Measurements from ENCODE around the gene SEPTIN11.

SEPTIN11 gene

DNA sequence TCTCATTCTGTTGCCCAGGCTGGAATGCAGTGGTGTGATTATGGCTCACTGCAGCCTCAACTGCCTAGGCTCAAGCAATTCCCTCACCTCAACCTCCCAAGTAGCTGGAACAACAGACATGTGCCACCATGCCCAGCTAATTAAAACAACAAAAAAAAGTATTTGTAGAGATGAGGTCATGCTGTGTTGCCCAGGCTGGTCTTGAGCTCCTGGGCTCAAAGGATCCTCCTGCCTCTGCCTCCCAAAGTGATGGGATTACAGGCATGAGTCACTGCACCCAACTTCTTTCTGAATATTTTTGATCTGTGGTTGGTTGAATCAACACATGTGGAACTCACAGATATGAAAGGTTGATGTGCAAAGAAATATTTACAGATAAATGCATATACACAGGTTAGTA is 18.5 kb upstream of the SEPTIN11 start (continued):
- TF ChIP-seq, protein P1, sequence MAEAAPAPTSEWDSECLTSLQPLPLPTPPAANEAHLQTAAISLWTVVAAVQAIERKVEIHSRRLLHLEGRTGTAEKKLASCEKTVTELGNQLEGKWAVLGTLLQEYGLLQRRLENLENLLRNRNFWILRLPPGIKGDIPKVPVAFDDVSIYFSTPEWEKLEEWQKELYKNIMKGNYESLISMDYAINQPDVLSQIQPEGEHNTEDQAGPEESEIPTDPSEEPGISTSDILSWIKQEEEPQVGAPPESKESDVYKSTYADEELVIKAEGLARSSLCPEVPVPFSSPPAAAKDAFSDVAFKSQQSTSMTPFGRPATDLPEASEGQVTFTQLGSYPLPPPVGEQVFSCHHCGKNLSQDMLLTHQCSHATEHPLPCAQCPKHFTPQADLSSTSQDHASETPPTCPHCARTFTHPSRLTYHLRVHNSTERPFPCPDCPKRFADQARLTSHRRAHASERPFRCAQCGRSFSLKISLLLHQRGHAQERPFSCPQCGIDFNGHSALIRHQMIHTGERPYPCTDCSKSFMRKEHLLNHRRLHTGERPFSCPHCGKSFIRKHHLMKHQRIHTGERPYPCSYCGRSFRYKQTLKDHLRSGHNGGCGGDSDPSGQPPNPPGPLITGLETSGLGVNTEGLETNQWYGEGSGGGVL (tag by site-specific recombination; IDR thresholded peaks at IDR 0.05): 0 out of 2 replicates have a peak, but pooled peaks have one; percentile 18
- TF ChIP-seq, protein P2, sequence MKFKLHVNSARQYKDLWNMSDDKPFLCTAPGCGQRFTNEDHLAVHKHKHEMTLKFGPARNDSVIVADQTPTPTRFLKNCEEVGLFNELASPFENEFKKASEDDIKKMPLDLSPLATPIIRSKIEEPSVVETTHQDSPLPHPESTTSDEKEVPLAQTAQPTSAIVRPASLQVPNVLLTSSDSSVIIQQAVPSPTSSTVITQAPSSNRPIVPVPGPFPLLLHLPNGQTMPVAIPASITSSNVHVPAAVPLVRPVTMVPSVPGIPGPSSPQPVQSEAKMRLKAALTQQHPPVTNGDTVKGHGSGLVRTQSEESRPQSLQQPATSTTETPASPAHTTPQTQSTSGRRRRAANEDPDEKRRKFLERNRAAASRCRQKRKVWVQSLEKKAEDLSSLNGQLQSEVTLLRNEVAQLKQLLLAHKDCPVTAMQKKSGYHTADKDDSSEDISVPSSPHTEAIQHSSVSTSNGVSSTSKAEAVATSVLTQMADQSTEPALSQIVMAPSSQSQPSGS (tag by site-specific recombination; IDR thresholded peaks at IDR 0.05; ENCODE audit: low read depth): peak; percentile 40; the same call in 1 of the 2 replicates
- TF ChIP-seq, protein P3, sequence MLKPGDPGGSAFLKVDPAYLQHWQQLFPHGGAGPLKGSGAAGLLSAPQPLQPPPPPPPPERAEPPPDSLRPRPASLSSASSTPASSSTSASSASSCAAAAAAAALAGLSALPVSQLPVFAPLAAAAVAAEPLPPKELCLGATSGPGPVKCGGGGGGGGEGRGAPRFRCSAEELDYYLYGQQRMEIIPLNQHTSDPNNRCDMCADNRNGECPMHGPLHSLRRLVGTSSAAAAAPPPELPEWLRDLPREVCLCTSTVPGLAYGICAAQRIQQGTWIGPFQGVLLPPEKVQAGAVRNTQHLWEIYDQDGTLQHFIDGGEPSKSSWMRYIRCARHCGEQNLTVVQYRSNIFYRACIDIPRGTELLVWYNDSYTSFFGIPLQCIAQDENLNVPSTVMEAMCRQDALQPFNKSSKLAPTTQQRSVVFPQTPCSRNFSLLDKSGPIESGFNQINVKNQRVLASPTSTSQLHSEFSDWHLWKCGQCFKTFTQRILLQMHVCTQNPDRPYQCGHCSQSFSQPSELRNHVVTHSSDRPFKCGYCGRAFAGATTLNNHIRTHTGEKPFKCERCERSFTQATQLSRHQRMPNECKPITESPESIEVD (tag by site-specific recombination; IDR thresholded peaks at IDR 0.05): peak; percentile 23; the same call in 1 of the 2 replicates
- TF ChIP-seq, protein P4, sequence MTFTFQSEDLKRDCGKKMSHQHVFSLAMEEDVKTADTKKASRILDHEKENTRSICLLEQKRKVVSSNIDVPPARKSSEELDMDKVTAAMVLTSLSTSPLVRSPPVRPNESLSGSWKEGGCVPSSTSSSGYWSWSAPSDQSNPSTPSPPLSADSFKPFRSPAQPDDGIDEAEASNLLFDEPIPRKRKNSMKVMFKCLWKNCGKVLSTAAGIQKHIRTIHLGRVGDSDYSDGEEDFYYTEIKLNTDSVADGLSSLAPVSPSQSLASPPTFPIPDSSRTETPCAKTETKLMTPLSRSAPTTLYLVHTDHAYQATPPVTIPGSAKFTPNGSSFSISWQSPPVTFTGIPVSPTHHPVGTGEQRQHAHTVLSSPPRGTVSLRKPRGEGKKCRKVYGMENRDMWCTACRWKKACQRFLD (tag by site-specific recombination; IDR thresholded peaks at IDR 0.05): no peak
- TF ChIP-seq, protein P5, sequence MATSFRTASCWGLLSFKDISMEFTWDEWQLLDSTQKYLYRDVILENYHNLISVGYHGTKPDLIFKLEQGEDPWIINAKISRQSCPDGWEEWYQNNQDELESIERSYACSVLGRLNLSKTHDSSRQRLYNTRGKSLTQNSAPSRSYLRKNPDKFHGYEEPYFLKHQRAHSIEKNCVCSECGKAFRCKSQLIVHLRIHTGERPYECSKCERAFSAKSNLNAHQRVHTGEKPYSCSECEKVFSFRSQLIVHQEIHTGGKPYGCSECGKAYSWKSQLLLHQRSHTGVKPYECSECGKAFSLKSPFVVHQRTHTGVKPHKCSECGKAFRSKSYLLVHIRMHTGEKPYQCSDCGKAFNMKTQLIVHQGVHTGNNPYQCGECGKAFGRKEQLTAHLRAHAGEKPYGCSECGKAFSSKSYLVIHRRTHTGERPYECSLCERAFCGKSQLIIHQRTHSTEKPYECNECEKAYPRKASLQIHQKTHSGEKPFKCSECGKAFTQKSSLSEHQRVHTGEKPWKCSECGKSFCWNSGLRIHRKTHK (tag by site-specific recombination; IDR thresholded peaks at IDR 0.05): no peak
- TF ChIP-seq ZNF670 (tag by site-specific recombination; IDR thresholded peaks at IDR 0.05; ENCODE audit: low read depth) (no peak), GLIS1 (tag by site-specific recombination; IDR thresholded peaks at IDR 0.05) (peak; percentile 76), ZNF366 (tag by site-specific recombination; conservative IDR thresholded peaks at IDR 0.05) (peak; percentile 43; the same call in 1 of the 2 replicates), ZNF24 (tag by site-specific recombination; IDR thresholded peaks at IDR 0.05) (0 out of 2 replicates have a peak, but pooled peaks have one; percentile 15)
- TF ChIP-seq, protein P6, sequence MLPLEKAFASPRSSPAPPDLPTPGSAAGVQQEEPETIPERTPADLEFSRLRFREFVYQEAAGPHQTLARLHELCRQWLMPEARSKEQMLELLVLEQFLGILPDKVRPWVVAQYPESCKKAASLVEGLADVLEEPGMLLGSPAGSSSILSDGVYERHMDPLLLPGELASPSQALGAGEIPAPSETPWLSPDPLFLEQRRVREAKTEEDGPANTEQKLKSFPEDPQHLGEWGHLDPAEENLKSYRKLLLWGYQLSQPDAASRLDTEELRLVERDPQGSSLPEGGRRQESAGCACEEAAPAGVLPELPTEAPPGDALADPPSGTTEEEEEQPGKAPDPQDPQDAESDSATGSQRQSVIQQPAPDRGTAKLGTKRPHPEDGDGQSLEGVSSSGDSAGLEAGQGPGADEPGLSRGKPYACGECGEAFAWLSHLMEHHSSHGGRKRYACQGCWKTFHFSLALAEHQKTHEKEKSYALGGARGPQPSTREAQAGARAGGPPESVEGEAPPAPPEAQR (tag by site-specific recombination; IDR thresholded peaks at IDR 0.05): no peak
- TF ChIP-seq, protein P7, sequence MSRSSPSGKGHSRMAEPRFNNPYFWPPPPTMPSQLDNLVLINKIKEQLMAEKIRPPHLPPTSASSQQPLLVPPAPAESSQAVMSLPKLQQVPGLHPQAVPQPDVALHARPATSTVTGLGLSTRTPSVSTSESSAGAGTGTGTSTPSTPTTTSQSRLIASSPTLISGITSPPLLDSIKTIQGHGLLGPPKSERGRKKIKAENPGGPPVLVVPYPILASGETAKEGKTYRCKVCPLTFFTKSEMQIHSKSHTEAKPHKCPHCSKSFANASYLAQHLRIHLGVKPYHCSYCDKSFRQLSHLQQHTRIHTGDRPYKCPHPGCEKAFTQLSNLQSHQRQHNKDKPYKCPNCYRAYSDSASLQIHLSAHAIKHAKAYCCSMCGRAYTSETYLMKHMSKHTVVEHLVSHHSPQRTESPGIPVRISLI (tag by site-specific recombination; IDR thresholded peaks at IDR 0.05): peak; percentile 90

DNA sequence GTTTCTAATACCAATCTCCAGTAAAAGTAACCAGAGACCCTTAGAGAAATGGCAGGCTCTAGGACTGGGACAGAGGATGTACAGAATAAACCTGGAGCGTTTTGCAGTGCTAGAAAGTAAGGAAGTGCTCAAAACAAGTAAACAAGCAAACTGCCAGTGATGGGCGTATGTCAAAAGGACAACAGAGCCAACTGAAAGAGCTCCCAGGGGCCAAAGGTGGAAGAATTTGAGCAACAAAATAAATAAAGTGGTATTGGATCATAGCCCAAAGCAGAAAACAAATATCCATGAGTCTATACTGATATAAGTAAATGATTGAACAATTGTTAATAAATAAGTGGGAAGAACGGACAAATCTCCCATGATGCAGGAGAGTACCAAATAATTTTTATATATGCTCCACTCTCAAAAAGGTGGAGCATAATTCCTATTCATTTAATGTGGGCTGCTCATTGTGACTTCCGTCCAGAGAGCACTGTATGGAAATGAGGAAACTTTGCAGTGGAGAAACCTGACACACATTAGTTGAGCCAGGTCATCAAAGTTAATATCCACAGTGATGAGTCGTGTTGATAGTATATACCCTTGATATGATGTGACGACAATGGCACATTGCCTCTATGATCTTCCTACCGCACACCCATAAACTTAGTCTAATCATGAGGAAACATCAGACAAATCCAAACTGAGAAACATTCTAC is 17.8 kb upstream of the SEPTIN11 start:
- H3K4me1 ChIP-seq (ENCODE audit: control insufficient read depth, insufficient read depth, low read length): no peaks in the 10 kb centered on the region
- H3K9me3 ChIP-seq (ENCODE audit: control insufficient read depth, insufficient read depth, low read depth, low read length): no peaks in the 10 kb centered on the region
- no peak for TF ChIP-seq ZNF610 (tag by site-specific recombination; IDR thresholded peaks at IDR 0.05; ENCODE audit: borderline replicate concordance)
- TF ChIP-seq, protein P8, sequence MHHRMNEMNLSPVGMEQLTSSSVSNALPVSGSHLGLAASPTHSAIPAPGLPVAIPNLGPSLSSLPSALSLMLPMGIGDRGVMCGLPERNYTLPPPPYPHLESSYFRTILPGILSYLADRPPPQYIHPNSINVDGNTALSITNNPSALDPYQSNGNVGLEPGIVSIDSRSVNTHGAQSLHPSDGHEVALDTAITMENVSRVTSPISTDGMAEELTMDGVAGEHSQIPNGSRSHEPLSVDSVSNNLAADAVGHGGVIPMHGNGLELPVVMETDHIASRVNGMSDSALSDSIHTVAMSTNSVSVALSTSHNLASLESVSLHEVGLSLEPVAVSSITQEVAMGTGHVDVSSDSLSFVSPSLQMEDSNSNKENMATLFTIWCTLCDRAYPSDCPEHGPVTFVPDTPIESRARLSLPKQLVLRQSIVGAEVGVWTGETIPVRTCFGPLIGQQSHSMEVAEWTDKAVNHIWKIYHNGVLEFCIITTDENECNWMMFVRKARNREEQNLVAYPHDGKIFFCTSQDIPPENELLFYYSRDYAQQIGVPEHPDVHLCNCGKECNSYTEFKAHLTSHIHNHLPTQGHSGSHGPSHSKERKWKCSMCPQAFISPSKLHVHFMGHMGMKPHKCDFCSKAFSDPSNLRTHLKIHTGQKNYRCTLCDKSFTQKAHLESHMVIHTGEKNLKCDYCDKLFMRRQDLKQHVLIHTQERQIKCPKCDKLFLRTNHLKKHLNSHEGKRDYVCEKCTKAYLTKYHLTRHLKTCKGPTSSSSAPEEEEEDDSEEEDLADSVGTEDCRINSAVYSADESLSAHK (tag by site-specific recombination; IDR thresholded peaks at IDR 0.05): no peak
- no peak for TF ChIP-seq ZBTB1 (tag by site-specific recombination; IDR thresholded peaks at IDR 0.05)
- no peak for TF ChIP-seq ZNF302 (tag by site-specific recombination; IDR thresholded peaks at IDR 0.05; ENCODE audit: low read depth)
- no peak overlapping the region for H3K4me3 ChIP-seq (ENCODE audit: low read depth, low read length)
- H3K27ac ChIP-seq (ENCODE audit: extremely low read depth, low read depth, low read length): no peak overlapping the region
- POLR2A ChIA-PET: no interaction called here
- CTCF ChIA-PET: no interaction called here
- no peaks in the 10 kb centered on the region for H3K36me3 ChIP-seq (ENCODE audit: control insufficient read depth in 2 of 2, insufficient read depth in 1 of 2, low read length in 2 of 2)
